Measurements from ENCODE around the gene TSPYL4.
A peak's percentile ranks its signal among the peaks of the same experiment; 100 is the strongest.

Gene TSPYL4

DNA sequence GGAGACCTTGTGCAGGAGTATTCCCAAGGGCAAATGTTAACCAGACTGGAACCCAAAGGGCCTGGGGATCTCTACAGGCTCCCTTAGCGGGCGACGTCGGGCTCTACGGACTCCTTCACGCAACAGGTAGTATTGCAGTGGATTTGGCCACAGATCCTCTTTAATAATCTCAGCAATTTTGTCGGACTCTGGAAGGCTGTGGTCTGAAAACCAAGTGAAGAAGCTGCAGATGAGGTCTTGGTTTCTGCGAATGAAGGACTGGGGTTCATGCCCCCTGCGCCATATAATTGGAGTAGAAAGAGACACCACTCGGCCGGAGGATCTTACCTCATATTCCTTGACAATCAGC lies 24.6 kb upstream of the TSPYL4 start:
- no peak for FAIRE-seq
- no peak for DNase-seq (ENCODE audit: insufficient read length, low spot score)
- TF ChIP-seq TAF1 (IDR thresholded peaks at IDR 0.05; ENCODE audit: low read depth, low read length) (no peak), POU2F2 (IDR thresholded peaks at IDR 0.05; ENCODE audit: low read depth, low read length) (no peak), SPI1 (IDR thresholded peaks at IDR 0.05; ENCODE audit: low read depth, low read length) (no peak)

DNA sequence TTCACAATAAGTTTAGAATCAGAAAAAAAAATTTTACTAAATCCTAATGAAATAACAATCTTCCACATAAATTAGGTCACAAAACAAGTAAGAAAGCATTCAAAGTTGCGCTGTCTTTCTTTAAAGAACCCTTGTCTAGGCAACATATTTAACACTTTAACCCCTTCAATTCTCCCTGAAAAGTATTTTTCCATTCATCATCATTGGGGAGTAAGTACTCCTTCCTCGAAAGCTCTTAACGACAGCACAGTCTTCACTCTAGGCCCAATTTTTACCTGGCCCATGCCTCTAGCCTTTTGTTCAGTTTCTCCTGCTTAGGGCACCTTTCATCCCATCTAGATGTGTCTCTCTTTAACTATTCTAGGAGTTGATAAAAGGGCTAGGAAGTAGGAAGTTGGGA lies 23.2 kb upstream of the TSPYL4 start:
- FAIRE-seq (no peak), DNase-seq (ENCODE audit: insufficient read length, low spot score) (no peak)
- TF ChIP-seq TAF1 (IDR thresholded peaks at IDR 0.05; ENCODE audit: low read depth, low read length) (no peak), PAX5 (IDR thresholded peaks at IDR 0.05; ENCODE audit: insufficient read depth, low read length, severe bottlenecking) (no peak), POU2F2 (IDR thresholded peaks at IDR 0.05; ENCODE audit: low read depth, low read length) (no peak)

GRCh38 chr6:116271149-116271708 lies 17.4 kb upstream of the TSPYL4 start:
- DNase-seq (ENCODE audit: insufficient read length, low spot score) (no peak), FAIRE-seq (no peak)
- TF ChIP-seq POLR2A (IDR thresholded peaks at IDR 0.05; ENCODE audit: low read depth, low read length) (no peak), PAX5 (IDR thresholded peaks at IDR 0.05; ENCODE audit: insufficient read depth, low read length, severe bottlenecking) (no peak), POLR2AphosphoS5 (IDR thresholded peaks at IDR 0.05; ENCODE audit: low read depth, low read length) (no peak), POU2F2 (IDR thresholded peaks at IDR 0.05; ENCODE audit: low read depth, low read length) (no peak), TAF1 (IDR thresholded peaks at IDR 0.05; ENCODE audit: low read depth, low read length) (no peak)

- TF ChIP-seq POLR2A (IDR thresholded peaks at IDR 0.05; ENCODE audit: low read depth, low read length) (no peak), PAX5 (IDR thresholded peaks at IDR 0.05; ENCODE audit: insufficient read depth, low read length, severe bottlenecking) (no peak), SPI1 (IDR thresholded peaks at IDR 0.05; ENCODE audit: low read depth, low read length) (no peak), POU2F2 (IDR thresholded peaks at IDR 0.05; ENCODE audit: low read depth, low read length) (no peak), POLR2AphosphoS5 (IDR thresholded peaks at IDR 0.05; ENCODE audit: low read depth, low read length) (no peak), TAF1 (IDR thresholded peaks at IDR 0.05; ENCODE audit: low read depth, low read length) (no peak)
- DNase-seq (ENCODE audit: insufficient read length, low spot score) (no peak), FAIRE-seq (peak; percentile 67)
These were observed 14.9 kb upstream of the TSPYL4 start for GRCh38 chr6:116268589-116269293.

- TF ChIP-seq POLR2AphosphoS5 (IDR thresholded peaks at IDR 0.05; ENCODE audit: low read depth, low read length) (no peak), POU2F2 (IDR thresholded peaks at IDR 0.05; ENCODE audit: low read depth, low read length) (no peak), POLR2A (IDR thresholded peaks at IDR 0.05; ENCODE audit: low read depth, low read length) (no peak), PAX5 (IDR thresholded peaks at IDR 0.05; ENCODE audit: insufficient read depth, low read length, severe bottlenecking) (no peak), TAF1 (IDR thresholded peaks at IDR 0.05; ENCODE audit: low read depth, low read length) (no peak), SPI1 (IDR thresholded peaks at IDR 0.05; ENCODE audit: low read depth, low read length) (no peak)
- FAIRE-seq = peak; percentile 69
- no peak for DNase-seq (ENCODE audit: insufficient read length, low spot score)
These were observed 14.1 kb upstream of the TSPYL4 start for GRCh38 chr6:116267836-116268588.

- TF ChIP-seq SPI1 (IDR thresholded peaks at IDR 0.05; ENCODE audit: low read depth, low read length) = no peak
- no peak for TF ChIP-seq POLR2AphosphoS5 (IDR thresholded peaks at IDR 0.05; ENCODE audit: low read depth, low read length)
- TF ChIP-seq POLR2A (IDR thresholded peaks at IDR 0.05; ENCODE audit: low read depth, low read length) = no peak
- TF ChIP-seq PAX5 (IDR thresholded peaks at IDR 0.05; ENCODE audit: insufficient read depth, low read length, severe bottlenecking) = no peak
- TF ChIP-seq TAF1 (IDR thresholded peaks at IDR 0.05; ENCODE audit: low read depth, low read length) = no peak
- no peak for TF ChIP-seq POU2F2 (IDR thresholded peaks at IDR 0.05; ENCODE audit: low read depth, low read length)
- FAIRE-seq (no peak), DNase-seq (ENCODE audit: insufficient read length, low spot score) (no peak)
These were observed 12.9 kb upstream of the TSPYL4 start for GRCh38 chr6:116266803-116267202.

- DNase-seq (ENCODE audit: insufficient read length, low spot score) (no peak), FAIRE-seq (no peak)
- no peak for TF ChIP-seq POU2F2 (IDR thresholded peaks at IDR 0.05; ENCODE audit: low read depth, low read length)
These were observed 11.4 kb upstream of the TSPYL4 start for GRCh38 chr6:116265041-116265829.

- FAIRE-seq (peak; percentile 41), DNase-seq (ENCODE audit: insufficient read length, low spot score) (no peak)
- no peak for TF ChIP-seq POLR2A (IDR thresholded peaks at IDR 0.05; ENCODE audit: low read depth, low read length)
- TF ChIP-seq SPI1 (IDR thresholded peaks at IDR 0.05; ENCODE audit: low read depth, low read length) = no peak
- no peak for TF ChIP-seq PAX5 (IDR thresholded peaks at IDR 0.05; ENCODE audit: insufficient read depth, low read length, severe bottlenecking)
- no peak for TF ChIP-seq POLR2AphosphoS5 (IDR thresholded peaks at IDR 0.05; ENCODE audit: low read depth, low read length)
- TF ChIP-seq TAF1 (IDR thresholded peaks at IDR 0.05; ENCODE audit: low read depth, low read length) = no peak
- TF ChIP-seq POU2F2 (IDR thresholded peaks at IDR 0.05; ENCODE audit: low read depth, low read length) = no peak
These were observed 9.5 kb upstream of the TSPYL4 start for GRCh38 chr6:116263353-116263752.

DNA sequence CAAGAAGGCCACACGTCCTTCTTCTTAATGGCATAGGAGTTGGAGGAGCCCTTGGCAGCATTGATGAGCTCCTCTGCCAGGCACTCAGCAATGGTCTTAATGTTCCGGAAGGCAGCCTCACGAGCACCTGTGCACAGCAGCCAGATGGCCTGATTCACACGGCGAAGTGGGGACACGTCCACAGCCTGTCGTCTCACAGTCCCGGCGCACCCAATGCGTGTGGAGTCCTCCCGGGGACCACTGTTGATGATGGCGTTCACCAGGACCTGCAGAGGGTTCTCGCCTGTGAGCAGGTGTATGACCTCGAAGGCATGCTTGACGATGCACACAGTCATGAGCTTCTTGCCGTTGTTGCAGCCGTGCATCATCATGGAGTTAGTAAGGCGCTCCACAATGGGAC lies 4.6 kb upstream of the TSPYL4 start:
- no peak for TF ChIP-seq TAF1 (IDR thresholded peaks at IDR 0.05; ENCODE audit: low read depth, low read length)
- no peak for TF ChIP-seq POU2F2 (IDR thresholded peaks at IDR 0.05; ENCODE audit: low read depth, low read length)
- TF ChIP-seq PAX5 (IDR thresholded peaks at IDR 0.05; ENCODE audit: insufficient read depth, low read length, severe bottlenecking) = no peak
- no peak for TF ChIP-seq POLR2AphosphoS5 (IDR thresholded peaks at IDR 0.05; ENCODE audit: low read depth, low read length)
- no peak for TF ChIP-seq SPI1 (IDR thresholded peaks at IDR 0.05; ENCODE audit: low read depth, low read length)
- no peak for TF ChIP-seq POLR2A (IDR thresholded peaks at IDR 0.05; ENCODE audit: low read depth, low read length)
- DNase-seq (ENCODE audit: insufficient read length, low spot score) (no peak), FAIRE-seq (no peak)
